Mesothelial cell of epicardium (in vitro differentiated cells): ENCODE measurements around the gene DEGS2. TPM values are rescaled to one million over a fixed set of nuclear protein-coding genes. Genes with fewer than 3 reads are reported as not detected.

ENCODE experiments used
- DNase-seq, 2 experiments: peaks; one replicate each; pipeline ENCODE4 v3.0.0; 2021; ENCODE audit warnings: low spot score in 2 of 2; ENCODE audit not compliant: unreplicated experiment in 2 of 2
- H3K27ac Mint-ChIP-seq: 2 replicates; pipeline ENCODE4 v1.8.0; 2021; ENCODE audit warnings: mixed read lengths
- H3K27me3 Mint-ChIP-seq: 2 replicates; pipeline ENCODE4 v1.8.0; 2021; ENCODE audit warnings: low read depth, mixed read lengths
- H3K36me3 Mint-ChIP-seq: 2 replicates; pipeline ENCODE4 v1.8.0; 2021; ENCODE audit warnings: mixed read lengths
- H3K4me1 Mint-ChIP-seq: 2 replicates; pipeline ENCODE4 v1.8.0; 2021; ENCODE audit warnings: mixed read lengths
- H3K4me3 Mint-ChIP-seq: 2 replicates; pipeline ENCODE4 v1.8.0; 2021; ENCODE audit warnings: mild to moderate bottlenecking, moderate library complexity, mixed read lengths
- H3K9me3 Mint-ChIP-seq: 2 replicates; pipeline ENCODE4 v1.8.0; 2021; ENCODE audit warnings: mixed read lengths
- CTCF ChIP-seq: fragments of 200-600 bp; sonication (generic); IDR thresholded peaks from one replicate; pipeline ENCODE4 v1.5.0; 2021; ENCODE audit warnings: antibody characterized with exemption; ENCODE audit not compliant: unreplicated experiment
- total RNA-seq: library from RNA; stranded (reverse); gene quantifications from 3 replicates; pipeline ENCODE4 v1.2.1, GENCODE V29; 2021

DEGS2 gene
- total RNA-seq, 1 donor from 2014 or later, result 2.1 TPM

DNA sequence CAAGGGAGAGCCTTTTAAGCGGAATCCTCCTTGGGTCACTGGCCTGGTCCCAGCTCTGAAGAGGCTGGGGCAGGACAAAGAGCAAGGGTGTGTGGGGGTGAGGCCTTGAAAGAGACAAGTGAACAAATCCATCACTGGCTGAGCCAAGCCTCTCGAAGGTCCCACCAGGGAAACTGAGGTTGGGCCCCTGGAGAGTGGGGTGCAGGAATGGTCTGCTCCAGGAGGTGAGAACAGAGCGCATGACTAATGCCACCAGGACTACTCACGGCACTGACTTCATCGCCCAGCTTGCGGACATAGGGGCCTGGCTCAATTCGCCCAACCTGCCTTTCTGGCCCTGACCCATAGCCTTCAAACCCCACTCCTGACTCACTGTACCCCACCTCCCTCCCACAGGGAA, 19.2 kb upstream of the DEGS2 start:
- TF ChIP-seq CTCF, result no peak
- H3K4me3 Mint-ChIP-seq, result no peak overlapping the region
- H3K27me3 Mint-ChIP-seq, result peaks cover 4% of the 10 kb centered on the region
- no peak overlapping the region for H3K27ac Mint-ChIP-seq
- DNase-seq, result no peak
- no peaks in the 10 kb centered on the region for H3K4me1 Mint-ChIP-seq
- no peaks in the 10 kb centered on the region for H3K9me3 Mint-ChIP-seq
- H3K36me3 Mint-ChIP-seq, result peaks cover 9% of the 10 kb centered on the region

DNA sequence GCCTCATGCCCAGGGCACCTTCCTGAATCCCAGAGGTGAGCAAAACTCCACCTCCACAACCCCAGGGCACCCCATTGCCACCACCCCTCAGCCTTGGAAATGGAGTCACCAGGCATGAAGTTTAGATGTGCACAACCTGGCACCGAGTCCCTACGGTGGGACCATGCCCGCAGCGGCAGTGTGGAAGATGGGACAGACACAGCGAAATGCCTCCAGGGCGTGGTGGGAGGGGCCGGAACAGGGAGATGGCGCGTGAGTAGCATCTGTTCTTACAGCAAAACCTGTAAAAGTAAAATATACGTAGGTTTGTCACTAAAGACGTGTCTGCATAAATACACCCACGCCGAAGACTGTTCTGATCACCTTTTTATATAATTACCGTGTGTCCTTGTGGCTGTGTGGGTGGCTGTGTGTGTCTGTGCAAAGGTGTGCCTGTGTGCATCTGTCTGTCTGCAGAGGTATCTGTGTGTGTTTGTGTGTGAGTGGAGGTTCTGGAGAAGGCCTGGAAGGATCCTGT, 17.4 kb upstream of the DEGS2 start:
- peaks cover 5% of the 10 kb centered on the region for H3K36me3 Mint-ChIP-seq
- peaks cover 11% of the 10 kb centered on the region for H3K27me3 Mint-ChIP-seq
- no peaks in the 10 kb centered on the region for H3K4me1 Mint-ChIP-seq
- H3K4me3 Mint-ChIP-seq, result no peak overlapping the region
- no peaks in the 10 kb centered on the region for H3K9me3 Mint-ChIP-seq
- no peak for DNase-seq
- no peak for TF ChIP-seq CTCF
- H3K27ac Mint-ChIP-seq, result no peak overlapping the region

GRCh38 chr14:100173353-100173752, 13.9 kb upstream of the DEGS2 start:
- Mint-ChIP-seq H3K27me3 (peaks cover 18% of the 10 kb centered on the region), H3K4me3 (no peak overlapping the region), H3K36me3 (no peaks in the 10 kb centered on the region), H3K27ac (no peak overlapping the region), H3K9me3 (no peaks in the 10 kb centered on the region), H3K4me1 (no peaks in the 10 kb centered on the region)
- no peak for DNase-seq
- no peak for TF ChIP-seq CTCF

DNA sequence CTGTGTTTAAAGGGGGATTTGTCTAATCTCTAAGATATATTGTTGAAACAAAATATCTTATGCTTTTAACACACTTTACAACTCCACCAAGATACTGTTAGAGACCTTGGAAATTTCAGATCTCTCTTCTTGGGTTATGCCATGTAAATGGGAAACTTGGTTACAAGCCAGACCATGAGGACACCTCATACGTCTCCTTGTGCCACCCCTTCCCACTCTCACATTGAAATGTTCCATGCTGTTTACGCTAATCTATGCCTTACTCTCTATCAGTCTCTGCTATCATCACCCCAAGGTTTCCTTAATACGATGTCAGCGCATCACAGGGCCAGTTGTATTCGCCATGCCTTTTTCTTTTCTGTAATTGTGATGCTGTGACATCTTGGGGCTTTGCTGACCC, 13.4 kb upstream of the DEGS2 start:
- TF ChIP-seq CTCF, result no peak
- no peak overlapping the region for H3K4me3 Mint-ChIP-seq
- no peaks in the 10 kb centered on the region for H3K9me3 Mint-ChIP-seq
- H3K27ac Mint-ChIP-seq, result no peak overlapping the region
- H3K36me3 Mint-ChIP-seq, result no peaks in the 10 kb centered on the region
- DNase-seq, result no peak
- H3K27me3 Mint-ChIP-seq, result peaks cover 18% of the 10 kb centered on the region
- no peaks in the 10 kb centered on the region for H3K4me1 Mint-ChIP-seq

DNA sequence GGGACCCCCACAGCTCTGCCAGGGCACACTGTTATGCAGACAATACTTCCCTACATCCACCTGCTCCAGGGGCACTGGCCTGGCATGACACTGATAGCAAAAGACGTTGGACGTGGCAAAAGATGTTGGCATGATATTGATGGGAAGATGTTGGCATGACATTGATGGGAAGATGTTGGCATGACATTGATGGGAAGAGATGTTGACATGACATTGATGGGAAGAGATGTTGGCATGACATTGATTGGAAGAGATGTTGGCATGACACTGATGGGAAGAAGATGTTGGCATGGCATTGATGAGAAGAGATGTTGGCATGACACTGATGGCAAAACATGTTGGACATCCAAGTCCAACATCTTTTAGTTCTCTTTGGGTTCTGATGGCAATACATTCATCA, 11.4 kb upstream of the DEGS2 start:
- Mint-ChIP-seq H3K4me1 (no peaks in the 10 kb centered on the region), H3K36me3 (no peaks in the 10 kb centered on the region), H3K27me3 (peaks cover 20% of the 10 kb centered on the region), H3K9me3 (no peaks in the 10 kb centered on the region), H3K4me3 (no peak overlapping the region), H3K27ac (no peak overlapping the region)
- no peak for DNase-seq
- TF ChIP-seq CTCF, result no peak

GRCh38 chr14:100168506-100168905, 9.1 kb upstream of the DEGS2 start:
- TF ChIP-seq CTCF, result no peak
- Mint-ChIP-seq H3K4me1 (no peaks in the 10 kb centered on the region), H3K4me3 (no peak overlapping the region), H3K27me3 (peaks cover 19% of the 10 kb centered on the region), H3K27ac (no peak overlapping the region), H3K9me3 (no peaks in the 10 kb centered on the region), H3K36me3 (no peaks in the 10 kb centered on the region)
- DNase-seq, result no peak
